Small intestine (tissue), 7 donors: ENCODE results near the gene MASP2. TPM values are rescaled to one million over a fixed set of nuclear protein-coding genes. Genes with fewer than 3 reads are reported as not detected.
"Not testable (repeated sequence)": the region's sequence is repeated elsewhere in the genome, so short reads cannot be mapped to it uniquely, and the experiment has no call there.

ENCODE experiments used
- DNase-seq, 2 donors: peaks; one replicate each; pipeline versions ENCODE4 v3.0.0 to v3.0.0-alpha.2; 2013
- FAIRE-seq: peaks from 2 replicates; lab custom pipeline; 2012; peaks lifted over from hg19 to GRCh38; lab: Jason Lieb, UNC
- H3K27ac ChIP-seq, 3 donors: one replicate each; pipeline ENCODE4 v1.5.1; 2013; ENCODE audit warnings: low read length in 2 of 3, mild to moderate bottlenecking in 2 of 3, control low read depth in 1 of 3, inconsistent platforms in 1 of 3, low read depth in 1 of 3, moderate library complexity in 1 of 3
- H3K27me3 ChIP-seq, 3 donors: one replicate each; pipeline ENCODE4 v1.6.1; 2013; ENCODE audit warnings: low read length in 3 of 3, inconsistent platforms in 1 of 3; ENCODE audit not compliant: control insufficient read depth in 3 of 3, insufficient read depth in 3 of 3
- H3K36me3 ChIP-seq, 3 donors: one replicate each; pipeline ENCODE4 v1.6.1; 2013; ENCODE audit warnings: low read length in 3 of 3, inconsistent platforms in 1 of 3, low read depth in 1 of 3, mild to moderate bottlenecking in 1 of 3, moderate library complexity in 1 of 3; ENCODE audit not compliant: control insufficient read depth in 3 of 3, insufficient read depth in 2 of 3
- H3K4me1 ChIP-seq, 3 donors: one replicate each; pipeline ENCODE4 v1.6.1; 2013; ENCODE audit warnings: low read length in 2 of 3, inconsistent platforms in 1 of 3, low read depth in 1 of 3, mild to moderate bottlenecking in 1 of 3, moderate library complexity in 1 of 3; ENCODE audit not compliant: control insufficient read depth in 3 of 3, insufficient read depth in 2 of 3
- H3K4me3 ChIP-seq, 3 donors: one replicate each; pipeline ENCODE4 v1.5.1; 2013; ENCODE audit warnings: low read length in 3 of 3, control low read depth in 1 of 3, inconsistent platforms in 1 of 3, low read depth in 1 of 3, mild to moderate bottlenecking in 1 of 3, moderate library complexity in 1 of 3
- H3K9me3 ChIP-seq, 2 donors: one replicate each; pipeline ENCODE4 v1.6.1; 2013; ENCODE audit warnings: low read depth in 1 of 2, low read length in 1 of 2; ENCODE audit not compliant: control insufficient read depth in 2 of 2, insufficient read depth in 1 of 2
- WGBS, 3 donors: extraction: QIAGEN DNeasy Blood & Tissue Kit; methylation state at CpG; one replicate each; pipeline ENCODE4 v1.1.7; 2013; 5-methylcytosine and 5-hydroxymethylcytosine counted together
- polyA plus RNA-seq, 4 donors: library from polyadenylated mRNA; stranded (reverse) in 3 of 4; unstranded in 1 of 4; fragments of 200-250 nt in 3 of 4; fragments of 120-200 nt in 1 of 4; gene quantifications; one replicate each; pipeline versions ENCODE4 v1.2.1 to v1.2.3, GENCODE V29; 2013
- donor health status: healthy with polysubstance abuse.
- donor health status: control.
- donor health status: control.
- donor health status: Bipolar disorder and iron deficiency.
- donor health status: healthy.

The MASP2 gene
- polyA plus RNA-seq, 4 donors: 4.7 TPM; not detected in 3

GRCh38 chr1:11054666-11055065 is 7.6 kb upstream of the MASP2 start:
- no peaks in the 10 kb centered on the region for H3K9me3 ChIP-seq
- no peak for FAIRE-seq
- 92 to 93% (median 93%) methylated on average over 17 to 22 of the region's 22 CpGs for WGBS, 3 donors

GRCh38 chr1:11054181-11054580 is 7.1 kb upstream of the MASP2 start:
- FAIRE-seq: no peak
- no peaks in the 10 kb centered on the region for H3K9me3 ChIP-seq
- peaks cover 0 to 45% (median 11%) of the 10 kb centered on the region in 3 donors for H3K36me3 ChIP-seq
- 84 to 88% (median 88%) methylated on average over 7 of the region's 7 CpGs for WGBS, 3 donors
- peaks cover 0 to 13% (median 0%) of the 10 kb centered on the region in 3 donors for H3K27me3 ChIP-seq
- H3K4me3 ChIP-seq: no peak overlapping the region
- no peak for DNase-seq
- peaks cover 3 to 7% (median 3%) of the 10 kb centered on the region in 3 donors for H3K4me1 ChIP-seq
- no peak overlapping the region for H3K27ac ChIP-seq

More at GRCh38 chr1:11054666-11055065, 7.6 kb upstream of the MASP2 start:
- no peak for DNase-seq
- Histone ChIP-seq H3K4me1 (peaks cover 3 to 8% (median 3%) of the 10 kb centered on the region in 3 donors), H3K27me3 (peaks cover 0 to 13% (median 0%) of the 10 kb centered on the region in 3 donors), H3K4me3 (no peak overlapping the region), H3K27ac (no peak overlapping the region), H3K36me3 (peaks cover 0 to 45% (median 11%) of the 10 kb centered on the region in 3 donors)

DNA sequence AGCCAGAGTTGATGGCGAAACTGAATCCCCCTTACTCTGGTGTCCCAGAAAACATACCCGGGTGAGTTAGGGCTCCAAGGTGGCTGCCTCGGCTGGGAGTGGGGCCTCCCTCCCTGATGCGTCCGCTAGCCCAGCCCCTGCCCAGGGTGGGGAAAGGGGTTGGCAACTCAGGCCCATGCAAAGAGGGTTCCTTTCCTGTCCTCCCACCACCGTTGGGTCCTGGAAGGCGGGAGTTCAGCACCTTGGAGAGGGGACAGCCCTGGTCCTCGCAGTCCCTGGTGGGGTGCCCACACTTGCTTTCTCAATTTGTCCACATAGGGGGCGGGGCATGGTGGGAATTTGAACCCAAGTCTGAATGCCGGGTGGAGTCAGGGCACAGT is 6.7 kb upstream of the MASP2 start:
- no peak overlapping the region for H3K27ac ChIP-seq
- DNase-seq (peak in 1 of 2 donors; percentile 33), FAIRE-seq (no peak)
- peaks cover 0 to 13% (median 0%) of the 10 kb centered on the region in 3 donors for H3K27me3 ChIP-seq
- WGBS, 3 donors: 62 to 63% (median 63%) methylated on average over 10 of the region's 10 CpGs
- peaks cover 0 to 45% (median 11%) of the 10 kb centered on the region in 3 donors for H3K36me3 ChIP-seq
- no peak overlapping the region for H3K4me3 ChIP-seq
- H3K9me3 ChIP-seq: no peaks in the 10 kb centered on the region
- peaks cover 1 to 3% (median 2%) of the 10 kb centered on the region in 3 donors for H3K4me1 ChIP-seq

DNA sequence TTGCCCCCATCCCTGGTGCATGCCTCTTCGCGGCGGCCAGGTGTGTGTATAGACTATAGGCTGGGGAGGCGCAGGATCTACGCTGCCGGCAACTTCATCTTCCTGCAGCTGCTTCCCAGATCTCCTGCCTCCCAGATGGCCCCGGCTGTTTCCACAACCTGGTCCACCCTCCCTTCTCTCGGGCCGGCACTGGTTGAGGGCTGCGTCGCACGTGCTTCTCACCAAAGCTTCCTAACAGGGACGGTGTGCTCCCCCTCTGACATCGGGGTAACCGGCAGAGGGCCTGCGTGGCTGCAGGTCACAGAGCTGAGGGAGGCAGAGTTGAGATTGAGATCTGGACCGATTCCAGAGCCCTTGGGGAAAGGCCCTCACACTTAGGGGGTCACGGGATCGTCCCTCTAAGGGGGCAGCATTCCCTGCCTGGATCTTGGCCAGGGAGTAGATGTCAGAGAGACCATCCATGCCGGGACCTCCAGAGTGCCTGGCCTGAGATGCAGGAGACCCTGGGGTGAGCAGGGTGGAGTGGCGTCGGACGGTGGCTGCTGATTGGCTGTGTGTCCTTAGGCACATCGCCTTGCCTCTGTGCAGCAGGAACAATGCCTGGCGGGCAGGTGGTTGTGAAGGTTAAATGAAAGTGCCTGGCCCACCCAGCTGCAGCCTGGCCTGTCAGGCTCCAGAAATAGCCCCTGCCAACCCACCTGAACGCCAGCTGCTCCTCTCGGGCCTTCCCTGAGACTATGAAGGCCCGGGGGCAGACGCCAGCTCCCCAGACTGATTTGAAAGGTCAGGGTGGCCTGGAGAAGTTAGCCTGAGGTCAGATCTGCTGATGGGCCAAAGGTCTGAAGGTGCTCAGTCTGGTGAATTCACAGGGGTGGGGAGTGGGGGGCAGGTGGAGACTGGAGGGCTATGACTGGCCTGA is 6.1 kb upstream of the MASP2 start:
- FAIRE-seq: no peak
- peaks cover 0 to 39% (median 11%) of the 10 kb centered on the region in 3 donors for H3K36me3 ChIP-seq
- 13 to 25% (median 20%) methylated on average over 28 to 29 of the region's 29 CpGs for WGBS, 3 donors
- peak in 1 of 2 donors; percentile 16 for DNase-seq
- no peak overlapping the region for H3K27ac ChIP-seq
- peaks cover 0 to 13% (median 0%) of the 10 kb centered on the region in 3 donors for H3K27me3 ChIP-seq
- no peaks in the 10 kb centered on the region for H3K9me3 ChIP-seq
- H3K4me1 ChIP-seq: no peaks in the 10 kb centered on the region
- H3K4me3 ChIP-seq: no peak overlapping the region

GRCh38 chr1:11051781-11052511 is 4.9 kb upstream of the MASP2 start:
- H3K27me3 ChIP-seq: peaks cover 0 to 13% (median 0%) of the 10 kb centered on the region in 3 donors
- no peak for DNase-seq
- no peaks in the 10 kb centered on the region for H3K4me1 ChIP-seq
- no peak overlapping the region for H3K4me3 ChIP-seq
- H3K36me3 ChIP-seq: peaks cover 0 to 28% (median 10%) of the 10 kb centered on the region in 3 donors
- H3K9me3 ChIP-seq: no peaks in the 10 kb centered on the region
- no peak for FAIRE-seq
- 36 to 49% (median 44%) methylated on average over 19 of the region's 19 CpGs for WGBS, 3 donors
- H3K27ac ChIP-seq: no peak overlapping the region

GRCh38 chr1:11051121-11051520 is 4.1 kb upstream of the MASP2 start:
- WGBS, 3 donors: 85 to 93% (median 92%) methylated on average over 10 of the region's 10 CpGs
- Histone ChIP-seq H3K27me3 (peaks cover 0 to 13% (median 0%) of the 10 kb centered on the region in 3 donors), H3K36me3 (peaks cover 0 to 19% (median 4%) of the 10 kb centered on the region in 3 donors)
- not testable (repeated sequence) for H3K27ac ChIP-seq, DNase-seq, H3K9me3 ChIP-seq, H3K4me3 ChIP-seq, FAIRE-seq, H3K4me1 ChIP-seq

- WGBS, 3 donors: 47 to 65% (median 49%) methylated on average over 8 of the region's 8 CpGs
- no peak for FAIRE-seq
- Histone ChIP-seq H3K27ac (no peak overlapping the region), H3K9me3 (no peaks in the 10 kb centered on the region), H3K36me3 (no peaks in the 10 kb centered on the region), H3K4me3 (no peak overlapping the region), H3K27me3 (no peaks in the 10 kb centered on the region), H3K4me1 (no peaks in the 10 kb centered on the region)
- DNase-seq: peak in 1 of 2 donors; percentile 34
These were observed 821 bp downstream of the MASP2 start for GRCh38 chr1:11046270-11046566.
